HG03060 (cell line): ENCODE results near the gene LRRC8B.
"Not testable (repeated sequence)": the region's sequence is repeated elsewhere in the genome, so short reads cannot be mapped to it uniquely, and the experiment has no call there.

Experiments used
- ATAC-seq: cut with Tn5 transposase; IDR thresholded peaks from one replicate; pipeline ENCODE4 v1.9.1; 2021; ENCODE audit warnings: low read depth, moderate number of reproducible peaks; ENCODE audit not compliant: unreplicated experiment

LRRC8B gene

DNA sequence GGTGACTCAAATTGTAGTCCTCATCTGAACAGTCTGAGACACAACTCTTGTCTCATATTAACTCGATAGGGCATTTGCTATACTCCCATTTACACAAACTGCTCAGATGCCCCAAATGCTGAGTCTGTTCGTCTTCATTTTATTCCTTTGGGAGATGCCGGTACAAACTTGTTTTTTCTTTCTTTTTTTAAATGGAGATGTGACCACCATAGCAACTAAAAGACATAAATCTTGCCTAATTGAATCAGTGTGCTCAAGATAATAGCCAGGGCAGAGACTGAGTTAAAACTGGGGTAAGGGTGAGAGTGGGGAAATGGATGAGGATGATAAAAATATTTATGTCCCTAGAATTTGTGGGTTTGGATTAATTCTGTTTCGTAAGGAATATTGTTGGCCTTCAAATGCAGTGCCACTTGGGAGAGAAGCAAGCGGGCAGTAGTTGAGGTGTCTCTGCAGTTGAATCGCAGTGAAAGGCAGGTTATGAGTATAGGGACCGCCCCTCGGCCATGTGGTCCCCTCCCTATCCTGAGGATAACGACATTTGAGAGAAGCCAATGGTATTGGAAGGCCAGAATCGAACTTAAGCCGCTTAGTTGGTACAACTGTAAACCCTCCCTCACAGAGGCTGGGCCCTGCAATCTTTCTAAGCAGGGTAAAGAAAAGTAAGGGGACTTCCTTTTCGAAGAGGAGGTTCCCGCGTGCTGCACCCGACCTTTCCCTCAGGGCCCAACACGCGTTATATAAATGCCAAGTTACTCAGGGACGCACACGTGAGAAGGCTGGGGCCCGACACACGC, 859 bp upstream of the LRRC8B start:
- ATAC-seq = peak; percentile 19

- ATAC-seq = peak; percentile 23
Measured at GRCh38 chr1:89525169-89525855, 683 bp downstream of the LRRC8B start.

DNA sequence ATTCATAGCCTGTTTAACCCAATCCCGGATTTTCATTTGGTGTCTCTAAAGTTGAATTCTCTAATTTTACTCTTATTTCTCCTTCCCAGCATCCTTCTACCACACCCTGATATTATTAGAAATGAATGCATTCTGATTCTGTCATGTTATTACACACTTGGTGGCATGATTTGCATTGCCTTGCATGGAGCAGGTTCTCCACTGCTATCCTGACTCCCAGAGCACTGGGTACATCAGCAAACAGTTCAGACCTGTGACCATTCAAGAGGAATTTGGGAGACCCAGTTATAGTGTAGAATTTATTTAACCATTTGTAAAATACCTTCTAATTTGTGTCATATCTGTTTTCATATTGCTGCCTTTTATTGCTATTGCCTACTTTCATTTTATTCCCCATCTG, 2.6 kb downstream of the LRRC8B start:
- no peak for ATAC-seq

- no peak for ATAC-seq
Measured at GRCh38 chr1:89527750-89528381, 3.2 kb downstream of the LRRC8B start.

DNA sequence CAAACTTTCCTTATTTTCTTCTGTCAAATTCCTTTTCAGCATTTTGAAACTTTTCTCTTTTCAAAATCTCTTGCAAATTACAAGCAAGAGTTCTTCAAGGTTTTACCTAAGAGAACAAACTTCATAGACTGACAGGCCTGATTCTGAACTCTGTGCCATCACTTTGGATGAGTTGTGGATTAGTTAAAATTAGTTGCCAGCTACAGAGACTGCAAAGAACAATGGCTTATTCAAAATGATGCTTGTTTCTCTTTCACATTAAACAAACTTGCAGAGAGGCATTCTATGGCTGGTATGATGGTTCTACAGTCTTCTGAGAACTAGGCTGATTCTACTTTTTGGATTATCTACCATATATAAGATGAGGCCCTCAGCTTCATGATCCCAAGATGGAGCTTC, 3.8 kb downstream of the LRRC8B start:
- ATAC-seq = no peak

GRCh38 chr1:89529196-89529595, 4.6 kb downstream of the LRRC8B start:
- no peak for ATAC-seq

GRCh38 chr1:89530444-89531089, 5.9 kb downstream of the LRRC8B start:
- ATAC-seq = no peak

GRCh38 chr1:89531480-89532139, 7.0 kb downstream of the LRRC8B start:
- no peak for ATAC-seq

DNA sequence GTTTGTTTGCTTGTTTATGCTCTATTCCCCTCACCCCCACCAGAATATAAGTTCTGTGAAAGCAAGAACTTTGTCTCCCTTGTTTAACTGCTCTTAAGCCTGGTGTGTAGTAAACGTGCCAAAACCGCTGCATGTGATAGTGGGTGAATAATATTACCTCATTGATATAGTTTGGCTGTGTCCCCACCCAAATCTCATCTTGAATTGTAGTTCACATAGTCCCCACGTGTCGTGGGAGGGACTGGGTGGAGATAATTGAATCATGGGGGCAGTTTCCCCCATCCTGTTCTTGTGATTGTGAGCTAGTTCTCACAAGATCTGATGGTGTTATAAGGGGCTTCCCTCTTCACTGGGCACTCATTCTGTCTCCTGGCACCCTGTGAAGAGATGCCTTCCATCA, 7.6 kb downstream of the LRRC8B start:
- ATAC-seq = no peak

DNA sequence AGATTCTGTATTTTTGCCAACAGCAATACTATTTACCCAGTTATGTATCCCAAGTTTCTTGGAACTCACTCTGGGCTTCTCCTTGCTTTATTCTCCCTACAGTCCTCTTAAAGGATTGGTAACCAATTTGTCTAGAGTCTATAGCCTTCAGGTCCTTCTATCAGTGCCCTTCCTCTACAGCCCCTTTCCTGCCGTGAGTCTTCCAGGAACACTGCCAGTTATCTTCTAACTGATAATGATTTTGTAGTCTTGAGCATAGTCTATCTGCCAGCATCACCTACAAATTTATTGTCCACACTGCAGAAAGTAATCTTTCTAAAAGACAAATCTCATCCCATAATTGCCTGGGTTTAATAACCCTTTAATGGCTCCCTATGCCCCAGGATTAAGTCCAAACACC, 8.2 kb downstream of the LRRC8B start:
- no peak for ATAC-seq

GRCh38 chr1:89535537-89535936, 10.9 kb downstream of the LRRC8B start:
- ATAC-seq = no peak

GRCh38 chr1:89536555-89537341, 12.1 kb downstream of the LRRC8B start:
- ATAC-seq = no peak

DNA sequence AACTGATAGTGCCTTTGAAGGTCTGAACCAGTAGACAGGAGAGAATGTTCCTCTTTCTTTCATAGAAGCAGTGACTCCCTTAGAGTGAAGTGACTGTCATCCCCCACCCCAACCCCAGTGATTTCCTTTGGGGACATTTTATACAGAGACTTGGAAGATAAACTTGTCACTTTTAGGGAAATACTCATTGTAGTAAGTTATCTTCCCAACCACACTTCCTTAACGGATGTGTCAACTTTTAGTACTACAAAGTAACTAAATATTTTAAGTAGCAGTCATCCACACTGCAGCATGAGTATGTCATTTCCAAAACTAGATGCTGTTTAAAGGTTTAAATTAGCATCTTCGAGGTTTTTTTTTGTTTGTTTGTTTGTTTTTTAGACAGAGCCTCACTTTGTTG, 13.7 kb downstream of the LRRC8B start:
- ATAC-seq = no peak

- no peak for ATAC-seq
Measured at GRCh38 chr1:89539128-89539527, 14.5 kb downstream of the LRRC8B start.

DNA sequence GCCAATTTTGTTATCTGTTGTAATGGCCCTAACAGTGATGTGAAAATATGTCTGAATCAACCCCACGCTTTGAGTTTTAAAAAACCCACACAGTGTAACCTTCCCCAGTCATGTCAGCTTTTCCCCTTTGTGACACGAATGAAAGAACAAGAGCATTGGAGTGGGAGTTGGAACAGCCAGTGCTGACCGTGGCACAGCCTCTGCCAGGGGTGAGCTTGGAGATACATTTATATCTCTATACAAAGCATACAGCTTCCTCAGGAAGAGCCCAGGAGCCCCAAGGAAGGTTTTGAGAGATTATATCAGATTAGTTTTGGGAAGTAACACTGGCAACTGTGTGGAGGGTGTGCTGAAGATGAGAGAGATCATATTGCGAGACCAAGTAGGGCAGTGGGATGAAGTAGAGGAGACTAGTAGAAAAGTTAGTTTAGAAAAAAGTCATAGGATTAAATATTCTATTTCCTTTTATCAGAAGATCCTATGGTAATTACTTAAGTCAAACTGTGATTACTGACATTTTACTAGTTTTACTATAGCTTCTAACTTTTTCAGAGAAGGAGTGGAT, 15.9 kb downstream of the LRRC8B start:
- no peak for ATAC-seq

DNA sequence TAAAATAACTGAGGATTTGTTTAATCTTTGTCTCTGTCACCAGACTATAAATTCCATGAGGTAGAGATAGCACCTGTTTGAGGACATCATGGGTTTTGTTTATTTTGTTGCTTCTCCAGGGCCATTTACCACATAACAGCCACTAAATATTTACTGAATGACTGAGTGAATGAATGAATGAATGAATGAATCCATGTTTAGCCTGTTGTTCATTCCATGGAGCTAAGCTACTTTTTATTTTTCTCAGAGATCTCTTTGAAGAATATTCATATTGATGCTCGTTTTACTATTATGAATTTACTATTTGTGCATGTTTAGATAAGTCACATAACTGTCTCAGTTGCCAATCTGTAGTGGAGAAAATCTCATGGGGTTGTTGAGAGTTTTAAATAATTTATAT, 17.7 kb downstream of the LRRC8B start:
- no peak for ATAC-seq

GRCh38 chr1:89543632-89544031, 19.0 kb downstream of the LRRC8B start:
- ATAC-seq = not testable (repeated sequence)

GRCh38 chr1:89545264-89546038, 20.8 kb downstream of the LRRC8B start:
- ATAC-seq = no peak
